Stimulated activated naive CD8-positive, alpha-beta T cell treated with anti-CD3 and anti-CD28 coated beads, Interleukin-15, Interleukin-2, amounts not matched to agents 100 U/mL and 50 U/mL, for 24 hours (primary cell): ENCODE measurements around the gene ARHGAP22.

Experiments used
- ATAC-seq: fragments of 150-1000 bp; cut with Tn5 transposase; one replicate; pipeline ENCODE4 v1.10.0; 2021
- DNase-seq: peaks from one replicate; pipeline ENCODE4 v3.0.0; 2021

ARHGAP22 gene

GRCh38 chr10:48587819-48588218, 17.1 kb downstream of the ARHGAP22 start:
- DNase-seq (no peak), ATAC-seq (no peak)

- ATAC-seq (no peak), DNase-seq (no peak)
These were observed 17.8 kb downstream of the ARHGAP22 start for GRCh38 chr10:48587101-48587500.

GRCh38 chr10:48582970-48583369, 21.9 kb downstream of the ARHGAP22 start:
- no peak for DNase-seq
- ATAC-seq = no peak

- ATAC-seq = no peak
- no peak for DNase-seq
These were observed 24.6 kb downstream of the ARHGAP22 start for GRCh38 chr10:48580236-48580635.

GRCh38 chr10:48579251-48579960, 25.5 kb downstream of the ARHGAP22 start:
- no peak for ATAC-seq
- no peak for DNase-seq

GRCh38 chr10:48577158-48577557, 27.7 kb downstream of the ARHGAP22 start:
- no peak for ATAC-seq
- DNase-seq = no peak

GRCh38 chr10:48576501-48576900, 28.4 kb downstream of the ARHGAP22 start:
- DNase-seq = no peak
- no peak for ATAC-seq

- DNase-seq = no peak
- ATAC-seq = no peak
These were observed 29.0 kb downstream of the ARHGAP22 start for GRCh38 chr10:48575901-48576300.

GRCh38 chr10:48574817-48575380, 30.0 kb downstream of the ARHGAP22 start:
- no peak for DNase-seq
- ATAC-seq = no peak

- DNase-seq (no peak), ATAC-seq (peak; percentile 28)
These were observed 30.5 kb downstream of the ARHGAP22 start for GRCh38 chr10:48574322-48574796.

- no peak for DNase-seq
- no peak for ATAC-seq
These were observed 31.8 kb downstream of the ARHGAP22 start for GRCh38 chr10:48573045-48573444.

- ATAC-seq (no peak), DNase-seq (no peak)
These were observed 32.5 kb downstream of the ARHGAP22 start for GRCh38 chr10:48572414-48572813.

GRCh38 chr10:48568546-48568945, 36.3 kb downstream of the ARHGAP22 start:
- DNase-seq (no peak), ATAC-seq (no peak)

GRCh38 chr10:48568131-48568530, 36.7 kb downstream of the ARHGAP22 start:
- no peak for ATAC-seq
- DNase-seq = no peak

GRCh38 chr10:48567346-48567745, 37.5 kb downstream of the ARHGAP22 start:
- DNase-seq (no peak), ATAC-seq (no peak)

- ATAC-seq (no peak), DNase-seq (no peak)
These were observed 40.3 kb downstream of the ARHGAP22 start for GRCh38 chr10:48564466-48565160.

- DNase-seq = no peak
- no peak for ATAC-seq
These were observed 47.3 kb downstream of the ARHGAP22 start for GRCh38 chr10:48557511-48558123.

- ATAC-seq = no peak
- DNase-seq = no peak
These were observed 48.2 kb downstream of the ARHGAP22 start for GRCh38 chr10:48556713-48557112.

- DNase-seq (no peak), ATAC-seq (no peak)
These were observed 48.8 kb downstream of the ARHGAP22 start for GRCh38 chr10:48556065-48556464.

GRCh38 chr10:48555310-48556042, 49.4 kb downstream of the ARHGAP22 start:
- no peak for ATAC-seq
- no peak for DNase-seq

- no peak for DNase-seq
These were observed 50.2 kb downstream of the ARHGAP22 start for GRCh38 chr10:48554656-48555055.

GRCh38 chr10:48554246-48554645, 50.6 kb downstream of the ARHGAP22 start:
- no peak for DNase-seq
- ATAC-seq = no peak

More at GRCh38 chr10:48554656-48555055, 50.2 kb downstream of the ARHGAP22 start:
- no peak for ATAC-seq
